ENCODE results near the gene MEGF6.

MEGF6 gene

GRCh38 chr1:3560981-3561380 lies 50.3 kb downstream of the MEGF6 start:
- FAIRE-seq = no peak

GRCh38 chr1:3560251-3560871 lies 50.9 kb downstream of the MEGF6 start:
- no peak for FAIRE-seq
- DNase-seq (ENCODE audit: extremely low spot score, insufficient read length, low read depth) = no peak

More at GRCh38 chr1:3560981-3561380, 50.3 kb downstream of the MEGF6 start:
- DNase-seq (ENCODE audit: extremely low spot score, insufficient read length, low read depth) = no peak

- FAIRE-seq (no peak), DNase-seq (ENCODE audit: extremely low spot score, insufficient read length, low read depth) (no peak)
Measured at GRCh38 chr1:3558036-3558726, 53.1 kb downstream of the MEGF6 start.

- no peak for DNase-seq (ENCODE audit: extremely low spot score, insufficient read length, low read depth)
- no peak for FAIRE-seq
Measured at GRCh38 chr1:3557366-3557765, 53.9 kb downstream of the MEGF6 start.

GRCh38 chr1:3556336-3556735 lies 55.0 kb downstream of the MEGF6 start:
- FAIRE-seq (no peak), DNase-seq (ENCODE audit: extremely low spot score, insufficient read length, low read depth) (no peak)

GRCh38 chr1:3555131-3555920 lies 56.0 kb downstream of the MEGF6 start:
- FAIRE-seq (no peak), DNase-seq (ENCODE audit: extremely low spot score, insufficient read length, low read depth) (no peak)

GRCh38 chr1:3553940-3554223 lies 57.4 kb downstream of the MEGF6 start:
- DNase-seq (ENCODE audit: extremely low spot score, insufficient read length, low read depth) = no peak
- no peak for FAIRE-seq

- no peak for FAIRE-seq
- no peak for DNase-seq (ENCODE audit: extremely low spot score, insufficient read length, low read depth)
Measured at GRCh38 chr1:3553166-3553939, 58.0 kb downstream of the MEGF6 start.

GRCh38 chr1:3552751-3553150 lies 58.6 kb downstream of the MEGF6 start:
- FAIRE-seq (no peak), DNase-seq (ENCODE audit: extremely low spot score, insufficient read length, low read depth) (no peak)

- no peak for DNase-seq (ENCODE audit: extremely low spot score, insufficient read length, low read depth)
- no peak for FAIRE-seq
Measured at GRCh38 chr1:3552176-3552575, 59.1 kb downstream of the MEGF6 start.

- FAIRE-seq (no peak), DNase-seq (ENCODE audit: extremely low spot score, insufficient read length, low read depth) (no peak)
Measured at GRCh38 chr1:3551711-3552110, 59.6 kb downstream of the MEGF6 start.

GRCh38 chr1:3551290-3551678 lies 60.0 kb downstream of the MEGF6 start:
- FAIRE-seq = no peak

GRCh38 chr1:3550511-3551289 lies 60.6 kb downstream of the MEGF6 start:
- DNase-seq (ENCODE audit: extremely low spot score, insufficient read length, low read depth) (no peak), FAIRE-seq (no peak)

More at GRCh38 chr1:3551290-3551678, 60.0 kb downstream of the MEGF6 start:
- DNase-seq (ENCODE audit: extremely low spot score, insufficient read length, low read depth) = no peak

GRCh38 chr1:3548895-3549294 lies 62.4 kb downstream of the MEGF6 start:
- no peak for FAIRE-seq

GRCh38 chr1:3548156-3548893 lies 63.0 kb downstream of the MEGF6 start:
- DNase-seq (ENCODE audit: extremely low spot score, insufficient read length, low read depth) (no peak), FAIRE-seq (no peak)

More at GRCh38 chr1:3548895-3549294, 62.4 kb downstream of the MEGF6 start:
- DNase-seq (ENCODE audit: extremely low spot score, insufficient read length, low read depth) = no peak

GRCh38 chr1:3547055-3548005 lies 64.0 kb downstream of the MEGF6 start:
- FAIRE-seq (no peak), DNase-seq (ENCODE audit: extremely low spot score, insufficient read length, low read depth) (no peak)

- DNase-seq (ENCODE audit: extremely low spot score, insufficient read length, low read depth) = no peak
Measured at GRCh38 chr1:3546048-3546384, 65.3 kb downstream of the MEGF6 start.

GRCh38 chr1:3545363-3546047 lies 65.8 kb downstream of the MEGF6 start:
- no peak for DNase-seq (ENCODE audit: extremely low spot score, insufficient read length, low read depth)
- FAIRE-seq = no peak

More at GRCh38 chr1:3546048-3546384, 65.3 kb downstream of the MEGF6 start:
- no peak for FAIRE-seq

Data from GM18507 (cell line).